Fibroblast of peridontal ligament (primary cell): Measurements from ENCODE around the gene FAM53A.
"Not testable (repeated sequence)": the region's sequence is repeated elsewhere in the genome, so short reads cannot be mapped to it uniquely, and the experiment has no call there.

ENCODE experiments used
- DNase-seq: peaks from one replicate; pipeline ENCODE4 v3.0.0-alpha.2; 2010; ENCODE audit errors: extremely low read depth

FAM53A gene

DNA sequence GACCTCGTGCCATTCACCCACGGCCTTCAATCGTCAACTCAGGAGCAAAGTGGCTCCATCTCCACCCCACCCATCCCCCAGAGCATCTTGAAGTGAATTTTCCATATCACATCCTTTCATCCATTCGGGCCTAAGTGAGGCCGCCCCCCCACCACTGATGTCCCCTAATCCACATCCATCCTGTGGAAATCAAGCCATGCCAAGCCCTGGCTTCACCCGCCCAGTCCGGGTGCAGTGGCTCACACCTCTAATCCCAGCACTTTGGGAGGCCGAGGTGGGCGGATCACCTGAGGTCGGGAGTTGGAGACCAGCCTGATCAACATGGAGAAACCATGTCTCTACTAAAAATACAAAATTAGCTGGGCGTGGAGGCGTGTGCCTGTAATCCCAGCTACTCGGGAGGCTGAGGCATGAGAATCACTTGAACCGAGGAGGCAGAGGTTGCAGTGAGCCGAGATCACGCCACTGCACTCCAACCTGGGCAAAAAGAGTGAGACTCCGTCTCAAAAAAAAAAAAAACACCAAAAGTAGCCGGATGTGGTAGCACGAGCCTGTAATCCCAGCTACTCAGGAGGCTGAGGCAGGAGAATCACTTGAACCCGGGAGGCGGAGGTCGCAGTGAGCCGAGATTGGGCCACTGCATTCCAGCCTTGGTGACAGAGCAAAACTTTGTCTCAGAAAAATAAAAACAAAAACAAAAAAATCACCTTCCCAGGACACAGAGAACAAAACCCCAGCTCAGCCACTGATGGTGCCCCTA lies 76.5 kb downstream of the FAM53A start:
- not testable (repeated sequence) for DNase-seq

DNA sequence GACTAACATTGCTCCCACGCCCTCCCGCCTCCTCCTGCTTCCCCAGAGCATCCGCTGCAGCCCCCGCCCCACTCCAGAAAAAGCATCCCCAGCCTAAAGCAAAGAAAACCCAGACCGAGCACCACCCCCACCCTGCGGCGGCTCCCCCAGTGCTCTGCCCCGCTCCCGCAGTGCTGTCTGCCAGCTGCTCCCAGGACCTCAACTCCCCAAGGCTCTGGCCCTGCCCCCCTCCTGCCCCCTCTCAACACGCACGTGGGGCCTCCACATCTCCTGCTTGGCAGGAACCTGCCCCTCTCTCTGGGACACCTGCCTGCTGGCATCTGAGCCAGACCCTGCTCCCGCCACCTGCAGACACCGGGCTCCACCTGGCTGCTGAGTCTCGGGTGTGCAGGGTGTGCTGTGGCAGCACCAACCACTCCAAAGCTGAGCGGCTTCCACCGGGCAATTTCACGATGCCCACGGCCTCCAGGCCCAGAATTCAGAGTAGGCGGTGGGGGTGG lies 79.4 kb downstream of the FAM53A start:
- DNase-seq: no peak

DNA sequence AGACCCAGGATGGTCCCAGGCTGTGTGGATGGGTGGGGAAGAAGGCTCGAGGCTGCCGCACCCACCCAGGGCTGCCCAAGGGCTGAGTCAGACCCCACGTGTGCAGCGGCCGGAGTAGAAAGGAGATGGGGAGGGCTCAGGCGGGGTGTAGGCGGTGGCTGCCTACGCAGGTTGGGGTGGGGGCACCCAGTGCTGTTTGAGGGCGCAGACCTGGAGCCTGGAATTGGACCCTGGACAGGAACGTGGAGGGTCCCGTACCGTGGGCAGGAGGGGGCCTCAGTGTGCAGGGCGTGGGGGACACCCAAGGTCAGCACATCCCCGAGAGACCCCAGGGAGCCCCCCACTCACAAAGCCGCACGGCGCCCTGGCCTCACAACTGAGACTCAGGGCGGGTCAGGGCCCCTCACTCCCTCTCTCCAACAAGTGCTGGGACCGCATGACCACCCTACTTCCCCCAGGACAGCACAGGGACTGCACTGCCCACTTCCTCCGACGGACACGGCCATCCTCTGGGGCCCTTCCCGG lies 79.9 kb downstream of the FAM53A start:
- no peak for DNase-seq

DNA sequence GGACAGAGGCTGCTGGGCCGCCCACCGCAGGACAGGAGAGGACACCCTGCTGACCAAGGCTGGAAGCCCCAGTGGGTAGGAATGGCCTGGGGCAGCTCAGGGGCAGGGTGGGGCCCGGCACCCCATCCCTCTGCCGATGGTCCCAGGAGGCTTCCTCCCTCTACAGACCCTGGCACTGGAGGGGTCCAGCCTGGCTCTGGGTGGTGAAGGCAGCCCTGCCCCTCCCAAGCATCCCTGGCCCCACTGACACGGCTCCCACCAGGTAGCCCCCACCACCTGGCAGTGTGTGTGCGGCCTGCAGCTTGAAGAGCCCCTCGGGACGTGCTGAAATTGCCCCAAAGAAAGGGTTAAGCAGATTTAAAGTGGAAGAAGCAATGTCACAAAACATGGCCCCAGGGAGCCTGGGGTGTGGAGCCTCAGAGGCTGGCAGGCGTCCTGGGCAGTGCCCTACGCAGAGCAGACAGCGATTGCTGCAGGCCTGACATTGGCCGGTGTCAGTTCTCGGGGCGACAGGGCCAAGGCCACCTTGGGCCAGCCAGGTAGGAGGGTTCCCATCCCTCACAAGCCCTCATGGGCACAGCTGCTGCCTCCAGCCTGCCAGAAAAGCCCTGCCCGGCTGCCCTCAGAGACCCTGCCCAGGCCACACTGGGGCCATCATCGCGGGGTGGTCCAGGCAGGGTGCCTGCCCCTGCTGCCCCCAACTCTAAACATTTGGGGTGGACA lies 80.5 kb downstream of the FAM53A start:
- DNase-seq: no peak

DNA sequence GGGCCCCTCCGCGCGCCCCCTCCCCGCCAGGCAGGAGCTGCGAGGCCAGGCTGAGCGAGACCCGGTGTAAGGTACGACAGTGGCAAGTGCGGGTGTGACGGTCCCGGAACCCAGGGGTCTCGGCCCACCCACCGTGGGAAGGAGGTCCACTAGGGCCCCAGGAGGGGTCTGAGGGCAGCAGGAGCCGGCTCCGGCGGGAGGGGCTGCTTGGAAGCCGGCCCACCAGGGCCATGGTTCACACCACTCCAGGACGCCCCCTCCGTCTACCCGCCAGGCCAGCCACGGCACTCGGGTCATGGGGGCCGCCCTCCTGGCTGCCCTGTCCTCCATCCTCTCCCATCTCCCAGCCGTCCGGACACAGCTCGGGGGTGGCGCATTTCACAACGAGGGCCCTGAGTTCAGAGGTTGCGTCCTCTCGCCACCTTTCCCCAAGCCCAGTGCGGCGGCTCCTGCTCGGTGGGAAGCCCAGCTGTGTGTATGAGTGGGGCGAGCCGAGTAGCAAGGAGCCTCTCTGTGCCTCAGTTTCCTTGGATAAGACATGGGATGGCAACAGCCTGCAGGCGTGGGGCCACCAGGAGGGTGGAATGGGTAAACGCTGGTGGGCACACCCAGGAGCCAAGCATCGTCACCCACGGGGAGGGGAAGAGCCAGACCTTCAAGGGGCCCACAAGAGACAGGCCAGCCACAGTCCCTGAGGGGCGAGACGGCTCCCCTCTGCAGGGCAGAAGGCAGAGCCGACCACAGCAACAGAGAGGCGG lies 81.3 kb downstream of the FAM53A start:
- no peak for DNase-seq

DNA sequence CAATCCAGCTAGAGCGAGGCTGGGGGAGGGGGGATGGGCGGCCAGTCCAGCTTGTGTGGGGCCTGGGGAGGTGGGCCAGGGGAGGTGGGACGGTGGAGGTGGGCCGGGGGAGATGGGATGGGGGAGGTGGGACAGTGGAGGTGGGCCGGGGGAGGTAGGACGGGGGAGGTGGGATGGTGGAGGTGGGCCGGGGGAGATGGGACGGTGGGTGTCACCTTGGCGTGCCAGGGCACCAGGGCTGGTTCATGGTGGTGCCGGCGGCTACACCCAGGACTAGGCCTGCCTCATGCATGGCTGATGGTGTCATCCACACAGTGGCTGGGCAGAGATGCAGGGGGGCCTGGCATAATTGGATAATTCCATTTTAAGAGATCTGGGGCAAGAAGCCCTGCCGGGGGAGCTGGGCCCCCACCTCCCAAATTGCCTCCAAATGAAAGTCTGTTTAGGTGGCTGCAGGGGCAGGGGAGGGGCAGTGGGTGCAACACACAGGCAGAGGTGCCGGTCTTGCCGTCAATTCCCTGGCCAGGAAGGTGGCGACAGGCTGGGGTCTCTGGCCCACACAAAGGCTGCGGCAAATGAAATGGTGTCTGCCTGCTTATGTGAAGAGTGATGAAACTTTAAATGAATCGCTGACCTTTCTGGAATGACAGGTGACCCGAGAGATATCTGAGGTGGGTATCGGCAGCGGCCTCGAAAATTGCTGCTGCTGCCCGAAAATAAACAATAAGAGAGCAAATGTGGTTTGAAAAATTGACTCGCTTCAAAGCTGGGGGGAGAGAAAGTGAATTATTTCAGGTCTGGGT lies 82.1 kb downstream of the FAM53A start:
- no peak for DNase-seq

DNA sequence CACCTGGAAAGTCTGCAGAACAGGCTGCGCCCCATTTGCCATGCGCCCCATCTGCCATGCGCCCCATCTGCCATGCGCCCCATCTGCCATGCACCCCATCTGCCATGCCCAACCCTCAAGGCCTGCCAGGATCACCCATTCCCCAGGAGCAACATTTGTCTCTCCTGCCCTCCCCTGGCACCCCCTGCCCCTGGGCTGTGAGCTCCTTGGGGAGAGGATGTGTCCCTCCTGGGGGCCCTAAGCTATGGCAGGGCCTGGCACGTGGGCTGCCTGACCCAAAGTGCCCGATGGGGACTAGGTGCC lies 82.6 kb downstream of the FAM53A start:
- DNase-seq: no peak

DNA sequence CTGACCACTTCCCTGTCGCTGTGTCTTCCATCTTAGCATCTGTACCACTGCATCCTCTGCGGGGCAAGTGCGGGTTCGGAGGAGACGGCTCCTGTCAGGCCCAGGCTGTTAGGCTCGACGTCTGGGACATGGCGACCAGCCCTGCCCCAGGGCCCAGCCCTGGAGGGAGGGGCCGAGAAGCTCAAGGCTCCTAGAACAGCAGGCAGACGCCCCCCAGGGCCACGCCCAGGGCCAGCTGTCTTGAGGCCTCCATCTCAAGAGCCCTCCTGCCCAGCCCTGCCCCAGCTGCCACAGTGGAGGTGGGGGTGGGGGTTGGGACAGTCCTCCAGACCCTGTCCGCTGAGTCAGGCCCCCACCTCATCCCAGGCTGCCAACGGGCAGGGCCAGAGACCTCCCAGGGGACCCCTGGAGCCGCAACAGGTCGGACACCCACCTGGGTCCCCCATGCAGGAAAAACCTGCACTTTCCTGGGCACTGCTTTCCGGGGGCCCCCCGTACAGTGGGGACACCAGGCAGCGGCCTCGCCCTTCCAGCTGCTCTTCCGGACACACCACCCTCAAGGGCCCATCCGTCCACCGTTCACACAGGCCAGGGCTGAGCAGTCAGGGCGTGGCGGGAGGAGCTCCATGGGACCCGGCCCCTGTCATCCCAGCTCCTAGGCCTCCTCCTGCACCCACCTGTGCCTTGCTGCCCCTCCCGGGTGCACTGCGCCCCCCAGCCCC lies 83.1 kb downstream of the FAM53A start:
- DNase-seq: no peak

DNA sequence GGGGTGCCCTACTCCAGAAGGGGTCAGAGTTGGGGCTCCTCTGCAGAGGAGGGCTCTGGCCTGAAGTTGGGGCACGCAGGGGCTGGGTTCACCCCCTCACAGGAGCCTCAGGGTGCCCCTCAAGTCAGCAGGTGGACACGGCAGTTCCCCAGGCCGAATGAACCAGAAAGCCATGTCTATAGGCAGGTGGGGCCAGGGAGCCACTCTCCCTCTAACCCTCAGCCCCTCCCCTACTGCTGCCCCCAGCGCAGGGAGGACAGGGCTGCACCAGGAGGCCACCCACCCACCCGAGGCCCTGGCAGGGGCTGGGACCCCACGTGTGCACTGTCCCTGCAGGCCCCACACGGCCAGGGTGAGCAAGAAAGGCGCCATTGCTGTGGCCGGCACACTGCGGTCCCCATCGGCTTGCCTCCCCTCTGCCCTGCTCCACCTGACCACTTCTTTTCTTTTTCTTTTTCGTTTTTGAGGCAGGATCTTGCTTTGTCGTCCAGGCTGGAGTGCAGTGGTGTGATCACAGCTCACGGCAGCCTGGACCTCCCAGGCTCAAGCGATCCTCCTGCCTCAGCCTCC lies 83.8 kb downstream of the FAM53A start:
- no peak for DNase-seq

DNA sequence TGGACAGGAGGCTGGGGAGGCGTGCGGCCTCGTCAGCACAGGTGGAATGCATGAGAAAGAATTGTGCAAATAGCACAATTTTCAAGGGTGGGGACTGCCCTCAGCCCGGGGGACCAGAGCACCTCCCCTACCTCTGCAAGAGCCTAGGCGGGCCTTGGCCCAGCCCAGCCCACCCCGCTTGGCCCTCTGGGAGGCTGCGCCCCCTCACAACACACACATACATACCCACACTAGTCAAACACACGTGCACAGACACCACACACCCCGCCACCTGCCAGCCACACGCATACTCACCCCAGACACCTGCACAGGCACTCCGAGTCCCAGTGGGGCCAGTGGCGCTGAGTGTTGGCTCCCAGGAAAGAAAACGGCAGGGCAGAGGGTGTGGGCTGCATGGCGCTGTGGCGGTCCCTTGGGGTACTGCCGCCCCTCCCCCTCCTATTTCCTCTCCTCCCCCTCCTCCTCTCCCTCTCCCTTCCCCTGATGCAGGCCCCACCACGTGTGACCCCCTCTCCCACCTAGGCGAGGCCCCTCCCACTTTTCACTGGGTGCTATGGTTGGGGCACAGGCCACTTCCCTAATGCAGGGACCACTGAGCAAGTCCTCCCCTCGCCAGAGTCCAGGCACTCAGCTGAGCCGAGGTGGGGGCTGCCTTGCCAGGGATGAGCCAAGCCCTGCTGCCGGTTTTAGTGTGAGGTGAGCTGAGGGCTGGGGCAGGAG lies 84.5 kb downstream of the FAM53A start:
- no peak for DNase-seq

DNA sequence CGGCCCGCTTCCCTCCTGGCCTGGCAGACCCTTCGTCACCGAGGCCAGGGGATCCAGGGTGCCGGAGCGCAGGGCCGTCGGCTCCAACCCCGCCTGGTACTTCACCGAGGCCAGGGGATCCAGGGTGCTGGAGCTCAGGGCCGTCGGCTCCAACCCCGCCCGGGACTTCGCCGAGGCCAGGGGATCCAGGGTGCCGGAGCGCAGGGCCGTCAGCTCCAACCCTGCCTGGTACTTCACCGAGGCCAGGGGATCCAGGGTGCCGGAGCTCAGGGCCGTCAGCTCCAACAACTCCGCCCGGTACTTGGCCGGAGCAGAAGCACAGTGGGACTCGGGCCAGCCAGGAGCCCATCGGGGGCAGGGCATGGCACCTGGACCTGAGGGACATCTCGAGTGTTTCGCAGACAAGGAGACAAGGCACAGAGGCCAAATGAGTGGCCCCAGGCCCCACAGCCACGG lies 85.1 kb downstream of the FAM53A start:
- no peak for DNase-seq

DNA sequence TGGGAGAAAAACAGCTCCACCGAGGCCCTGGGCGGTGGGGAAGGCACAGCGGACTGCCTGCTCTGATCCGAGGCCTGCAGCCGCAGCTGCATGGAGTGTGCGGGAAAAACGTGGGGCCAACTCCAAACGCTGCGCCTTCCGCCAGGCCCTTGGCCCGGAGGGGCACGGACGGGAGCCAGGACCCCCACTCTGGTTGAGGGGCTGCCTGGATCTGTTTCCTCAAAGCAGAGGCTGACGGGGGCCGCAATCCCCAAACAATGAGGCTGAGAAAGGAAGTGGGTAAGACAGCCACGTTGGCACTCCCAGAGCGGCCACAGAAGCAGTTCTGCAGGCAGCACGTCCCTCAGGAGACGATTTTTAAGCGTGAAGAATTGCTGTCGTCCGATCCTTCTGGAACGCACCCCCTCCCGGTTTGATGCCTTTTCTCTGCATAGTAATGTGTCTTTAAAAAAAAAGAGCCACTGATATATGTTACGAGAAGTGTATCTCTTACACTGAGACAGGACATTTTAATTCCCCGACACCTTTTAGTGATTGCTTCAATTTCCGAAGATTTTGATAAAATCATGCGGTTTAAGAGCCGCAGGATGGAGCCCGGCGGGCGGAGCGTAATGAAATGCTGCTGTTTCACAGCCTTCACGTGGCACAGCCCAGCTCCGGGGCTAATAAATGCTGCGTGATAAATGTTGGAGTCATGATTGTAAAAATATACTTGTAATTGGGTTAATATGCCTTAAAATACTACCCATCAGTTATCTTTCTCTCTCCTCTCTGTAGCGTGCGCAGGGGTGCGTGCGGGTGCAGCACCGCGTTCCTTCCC lies 85.7 kb downstream of the FAM53A start:
- DNase-seq: no peak

DNA sequence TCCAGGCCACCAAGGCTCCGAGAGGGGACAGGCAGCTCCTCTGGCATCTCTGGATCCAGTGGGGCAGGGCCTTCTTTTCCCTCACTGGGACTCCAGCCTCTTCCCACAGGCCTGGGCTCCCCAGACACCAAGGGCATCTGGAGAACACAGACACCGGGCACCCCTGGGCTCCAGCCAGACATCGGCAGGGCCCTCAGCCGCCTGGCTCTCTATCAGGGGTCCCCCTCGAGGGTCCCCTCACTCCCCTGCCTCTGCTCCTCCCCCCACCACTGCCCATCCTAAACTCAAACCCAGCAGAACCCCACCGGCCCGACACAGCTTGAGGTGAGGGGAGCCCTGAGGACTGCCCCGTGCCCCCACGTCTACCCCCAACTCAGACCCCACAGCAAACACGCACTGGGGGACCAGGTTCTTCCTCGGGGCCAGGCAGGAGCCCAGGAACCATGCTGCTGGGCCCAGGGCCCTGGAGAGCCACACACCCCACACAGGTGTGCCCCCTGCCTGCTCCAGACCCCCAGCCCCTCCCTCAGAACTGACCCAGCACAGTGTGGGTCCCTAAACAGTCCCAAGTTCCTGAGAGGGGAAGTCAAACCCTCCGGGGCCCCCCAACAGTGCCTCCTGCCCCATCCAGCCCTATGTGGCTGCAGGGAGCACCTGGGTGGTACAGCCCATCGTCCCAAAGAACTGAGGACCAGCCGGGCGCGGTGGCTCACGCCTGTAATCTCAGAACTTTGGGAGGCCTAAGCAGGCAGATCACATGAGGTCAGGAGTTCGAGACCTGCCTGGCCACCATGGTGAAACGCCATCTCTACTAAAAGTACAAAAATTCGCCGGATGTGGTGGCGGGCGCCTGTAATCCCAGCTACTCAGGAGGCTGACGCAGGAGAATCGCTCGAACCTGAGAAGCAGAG lies 86.8 kb downstream of the FAM53A start:
- DNase-seq: no peak

DNA sequence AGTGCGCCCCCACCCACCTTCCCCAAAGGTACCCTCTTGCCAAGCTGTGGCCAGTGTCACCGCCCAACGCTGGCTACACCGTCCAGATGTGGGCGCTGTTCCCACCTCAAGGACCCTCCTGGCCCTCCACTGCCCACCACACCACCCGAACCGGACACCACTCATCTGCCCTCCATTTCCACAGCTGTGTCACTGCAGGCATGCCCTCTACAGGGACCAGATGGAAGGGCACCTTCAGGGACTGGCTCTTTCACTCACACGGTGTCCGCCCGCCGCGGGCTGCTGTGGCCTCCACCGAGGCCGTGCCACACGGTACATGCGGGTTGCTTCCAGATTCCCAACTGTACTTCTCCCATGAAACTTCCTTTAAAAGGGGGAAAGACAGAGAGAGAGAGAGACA lies 87.7 kb downstream of the FAM53A start:
- DNase-seq: no peak

DNA sequence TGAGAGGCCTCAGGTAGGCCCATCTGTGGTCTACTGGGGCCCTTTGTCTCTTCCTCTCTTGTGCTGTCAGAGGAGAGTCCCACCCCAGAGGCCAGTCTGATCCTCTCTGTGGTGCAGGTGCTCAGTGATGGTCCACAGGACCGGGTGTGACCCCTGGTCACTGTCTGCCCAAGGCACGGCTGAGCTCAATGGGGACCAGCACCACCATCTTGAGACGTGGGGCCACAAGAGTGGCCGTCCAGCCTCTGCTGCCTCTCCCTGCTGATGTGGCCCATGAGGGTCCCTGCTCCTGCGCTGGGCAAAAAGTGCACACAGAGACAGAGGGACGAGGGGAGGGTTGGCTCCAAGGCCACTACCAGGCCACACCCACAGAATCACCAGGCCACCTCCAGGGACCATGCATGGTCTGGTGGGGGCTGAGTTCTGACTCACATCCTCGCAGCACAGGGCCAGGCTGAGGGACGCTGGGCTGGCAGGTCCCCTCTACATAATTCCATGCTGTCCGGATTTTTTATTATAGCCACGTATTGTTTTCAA lies 88.3 kb downstream of the FAM53A start:
- no peak for DNase-seq

DNA sequence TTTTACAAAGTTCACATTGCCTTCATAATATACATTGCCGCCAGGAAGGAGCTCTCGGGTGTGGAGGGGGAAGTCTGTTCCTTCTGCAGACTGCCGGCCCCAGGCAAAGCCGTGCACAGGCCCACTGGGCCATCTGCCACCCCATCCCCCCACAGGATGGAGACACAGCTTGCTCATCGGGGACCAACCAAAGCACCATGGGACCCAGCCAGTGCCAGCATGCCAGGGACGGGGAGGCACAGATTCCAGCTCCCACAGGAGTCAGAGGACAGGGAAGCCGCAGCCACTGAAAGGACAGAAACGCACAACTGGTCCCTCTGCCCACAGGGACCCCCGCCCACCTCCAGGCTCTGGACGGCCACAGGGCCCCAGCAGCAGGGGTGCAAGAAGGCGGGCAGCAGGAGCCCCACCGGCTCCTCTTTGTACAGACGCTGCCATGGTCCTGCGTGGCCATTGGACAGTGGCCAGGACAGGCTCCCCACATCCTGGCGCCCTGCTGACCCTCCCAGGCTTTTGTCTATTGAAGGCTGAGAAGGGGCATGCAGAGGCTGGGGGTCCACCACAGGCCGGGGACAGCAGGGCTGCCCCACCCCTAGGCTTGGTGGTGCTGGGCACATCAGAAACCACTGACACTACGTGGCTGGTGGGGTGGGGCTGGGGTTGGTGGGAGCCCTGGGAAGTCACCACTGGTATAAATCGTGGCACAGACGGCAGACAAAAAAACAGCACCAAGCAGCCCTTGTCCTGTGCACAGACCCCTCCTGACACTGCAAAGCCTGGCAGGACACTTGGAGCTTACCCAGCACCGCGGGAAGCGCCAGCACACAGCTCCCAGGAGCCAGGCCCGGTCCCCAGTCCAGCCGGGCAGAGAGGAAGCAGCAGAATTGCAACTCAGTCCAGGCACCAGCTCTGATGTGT lies 89.0 kb downstream of the FAM53A start:
- no peak for DNase-seq
